NCI-H526 treated with DMSO at 0.1 percent for 48 hours (cell line): Measurements from ENCODE around the gene LETMD1.
"Not testable (repeated sequence)": the region's sequence is repeated elsewhere in the genome, so short reads cannot be mapped to it uniquely, and the experiment has no call there.

Experiments used
- DNase-seq: peaks from one replicate; lab custom pipeline; 2025; lab: John Stamatoyannopoulos, UW

LETMD1 gene, protein sequence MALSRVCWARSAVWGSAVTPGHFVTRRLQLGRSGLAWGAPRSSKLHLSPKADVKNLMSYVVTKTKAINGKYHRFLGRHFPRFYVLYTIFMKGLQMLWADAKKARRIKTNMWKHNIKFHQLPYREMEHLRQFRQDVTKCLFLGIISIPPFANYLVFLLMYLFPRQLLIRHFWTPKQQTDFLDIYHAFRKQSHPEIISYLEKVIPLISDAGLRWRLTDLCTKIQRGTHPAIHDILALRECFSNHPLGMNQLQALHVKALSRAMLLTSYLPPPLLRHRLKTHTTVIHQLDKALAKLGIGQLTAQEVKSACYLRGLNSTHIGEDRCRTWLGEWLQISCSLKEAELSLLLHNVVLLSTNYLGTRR

DNA sequence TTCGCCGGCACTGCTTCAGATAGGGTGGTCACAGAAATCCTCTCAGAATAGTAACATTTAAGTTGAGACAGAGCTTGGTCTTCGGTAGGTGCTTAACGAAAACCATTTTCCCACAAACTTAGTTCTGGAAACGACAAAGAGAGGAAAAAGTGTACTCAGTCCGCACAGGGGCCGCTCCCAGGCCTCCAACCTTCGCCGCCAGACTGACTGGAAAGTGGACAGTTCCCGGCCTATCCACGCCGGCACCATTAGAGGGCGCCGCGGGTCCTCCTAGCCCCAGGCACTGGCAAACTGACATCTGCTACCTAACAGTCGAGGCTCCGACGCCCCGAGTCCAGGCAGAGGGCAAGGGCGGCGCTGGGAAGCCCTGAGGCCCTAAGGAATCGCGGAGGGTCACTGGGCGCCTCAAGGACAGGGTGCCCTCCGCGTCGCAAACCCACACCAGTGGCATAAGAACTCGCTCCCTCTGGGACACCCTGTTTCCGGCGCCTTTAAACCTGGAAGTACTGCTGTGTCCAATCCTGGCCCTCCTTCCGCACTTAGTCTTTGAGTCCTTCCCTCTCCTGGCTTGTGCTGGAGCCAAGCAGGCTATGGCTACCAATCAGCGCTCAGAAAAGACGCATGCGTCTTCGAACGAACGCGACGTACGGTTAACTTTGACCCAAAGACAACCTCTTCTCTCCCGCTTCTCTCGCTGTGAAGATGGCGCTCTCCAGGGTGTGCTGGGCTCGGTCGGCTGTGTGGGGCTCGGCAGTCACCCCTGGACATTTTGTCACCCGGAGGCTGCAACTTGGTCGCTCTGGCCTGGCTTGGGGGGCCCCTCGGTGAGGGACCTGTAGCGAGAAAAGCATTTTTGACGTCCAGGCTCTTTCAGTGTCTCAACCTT, at the start of gene LETMD1:
Gene LETMD1 (plus strand): TSS at position 673 of the 886 bp plus-strand sequence. CDS start 30 bp downstream, at position 703.
- peak; percentile 98 for DNase-seq

DNA sequence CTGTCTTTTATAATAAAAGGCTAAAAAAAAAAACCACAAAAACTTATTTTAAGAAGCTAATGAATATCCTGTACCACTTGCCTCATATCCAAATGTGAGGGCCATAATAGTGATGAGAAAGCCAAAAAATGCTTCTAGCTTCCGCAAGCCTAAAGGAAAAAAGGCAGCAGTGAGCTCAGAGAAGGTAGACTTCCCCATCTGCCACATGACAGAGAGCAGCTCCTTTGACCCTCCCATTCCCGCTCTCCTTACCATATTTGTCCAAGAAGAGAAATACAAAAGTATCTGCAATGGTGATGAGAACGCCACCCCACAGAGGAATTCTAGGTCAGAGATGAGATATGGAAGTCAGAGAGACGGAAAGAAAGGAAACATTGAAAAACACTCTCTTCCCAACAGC, 49.0 kb upstream of the LETMD1 start:
- DNase-seq = no peak

DNA sequence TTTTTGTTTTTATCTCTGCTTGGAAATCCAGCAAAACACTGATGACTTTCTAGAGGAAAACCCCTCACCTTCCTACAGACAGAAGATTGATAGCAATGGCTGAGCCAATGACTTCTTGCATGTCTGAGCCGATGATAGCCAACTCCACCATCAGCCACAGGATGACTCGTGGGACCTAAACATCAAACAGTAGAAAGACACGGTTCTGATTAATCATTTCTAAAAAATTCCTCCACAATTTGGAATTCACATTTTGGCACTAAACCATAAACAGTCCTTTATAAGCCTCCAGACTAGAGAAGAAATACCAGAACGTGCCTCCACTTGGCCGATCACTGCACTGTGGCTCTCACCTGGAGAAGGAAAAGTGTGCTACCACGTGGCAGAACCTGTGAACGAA, 47.9 kb upstream of the LETMD1 start:
- DNase-seq = no peak

DNA sequence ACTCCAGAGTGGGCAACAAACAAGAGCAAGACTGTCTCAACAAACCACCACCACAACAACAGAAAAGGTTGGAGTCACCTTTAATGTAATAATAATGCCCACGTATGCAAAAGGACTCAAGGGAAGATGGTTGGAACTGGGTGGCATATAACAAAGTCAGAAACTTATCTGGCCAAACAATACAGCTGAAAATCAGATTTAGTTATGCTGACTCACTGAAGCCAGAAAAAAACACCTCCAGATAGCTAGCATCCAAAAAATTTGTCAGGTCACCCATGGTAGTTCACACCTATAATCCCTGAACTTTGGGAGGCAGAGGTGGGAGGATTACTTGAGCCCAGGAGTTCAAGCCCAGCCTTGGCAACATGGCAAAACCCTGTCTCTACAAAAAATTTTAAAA, 46.3 kb upstream of the LETMD1 start:
- no peak for DNase-seq

DNA sequence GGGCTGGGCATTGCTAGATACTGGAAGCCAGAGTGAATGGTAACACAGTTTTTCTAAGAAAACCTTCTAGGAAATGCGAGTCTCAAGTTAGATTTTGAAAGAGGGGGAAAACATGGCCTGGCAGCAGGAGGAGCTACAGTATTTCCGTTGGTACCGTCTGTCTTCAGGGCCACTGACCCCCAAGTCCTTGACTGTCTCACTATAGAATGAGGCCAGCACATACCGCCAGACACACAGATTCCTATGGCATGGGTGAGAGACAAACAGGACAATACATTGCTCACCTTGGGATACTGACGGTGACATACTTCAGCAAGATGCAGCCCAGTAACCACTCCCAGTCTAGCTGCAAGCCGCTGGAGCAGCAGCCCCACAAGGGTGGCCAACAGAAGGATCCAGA, 43.6 kb upstream of the LETMD1 start:
- DNase-seq = no peak

DNA sequence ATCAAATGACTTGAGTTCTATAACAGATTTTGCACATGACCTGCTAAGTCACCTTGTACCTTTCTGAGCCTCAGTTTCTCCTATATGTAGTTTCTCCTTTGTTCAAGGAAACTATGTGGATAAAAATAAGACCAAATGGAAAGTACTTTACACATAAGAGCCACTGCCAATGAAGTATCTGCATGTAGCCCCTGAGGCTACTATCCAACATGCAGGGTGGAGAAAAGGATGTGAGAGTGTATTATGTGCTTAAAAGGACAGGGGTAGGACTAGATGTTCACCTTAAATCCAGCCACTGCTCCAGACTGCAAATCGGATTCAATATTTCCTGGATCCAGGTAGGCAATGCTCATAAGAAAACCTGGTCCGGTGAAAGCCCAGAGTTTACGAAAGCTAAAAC, 43.1 kb upstream of the LETMD1 start:
- DNase-seq = no peak

DNA sequence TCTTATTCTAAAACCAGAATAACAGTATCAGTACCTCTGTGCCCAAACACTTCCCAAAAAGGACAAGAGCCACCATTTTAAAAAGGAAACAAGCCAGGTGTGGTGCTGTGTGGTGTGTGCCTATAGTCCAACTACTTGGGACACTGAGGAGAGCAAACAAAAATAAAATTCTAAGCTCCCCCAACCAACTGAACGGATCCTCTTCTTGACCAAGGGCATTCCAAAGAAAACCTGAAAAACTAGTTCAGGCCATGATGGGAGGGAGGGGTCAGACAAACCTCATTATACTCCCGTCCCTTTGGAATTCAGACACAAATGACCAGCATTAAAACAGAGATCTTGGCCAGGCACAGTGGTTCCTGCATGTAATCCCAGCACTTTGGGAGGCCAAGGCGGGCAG, 42.5 kb upstream of the LETMD1 start:
- DNase-seq = no peak

DNA sequence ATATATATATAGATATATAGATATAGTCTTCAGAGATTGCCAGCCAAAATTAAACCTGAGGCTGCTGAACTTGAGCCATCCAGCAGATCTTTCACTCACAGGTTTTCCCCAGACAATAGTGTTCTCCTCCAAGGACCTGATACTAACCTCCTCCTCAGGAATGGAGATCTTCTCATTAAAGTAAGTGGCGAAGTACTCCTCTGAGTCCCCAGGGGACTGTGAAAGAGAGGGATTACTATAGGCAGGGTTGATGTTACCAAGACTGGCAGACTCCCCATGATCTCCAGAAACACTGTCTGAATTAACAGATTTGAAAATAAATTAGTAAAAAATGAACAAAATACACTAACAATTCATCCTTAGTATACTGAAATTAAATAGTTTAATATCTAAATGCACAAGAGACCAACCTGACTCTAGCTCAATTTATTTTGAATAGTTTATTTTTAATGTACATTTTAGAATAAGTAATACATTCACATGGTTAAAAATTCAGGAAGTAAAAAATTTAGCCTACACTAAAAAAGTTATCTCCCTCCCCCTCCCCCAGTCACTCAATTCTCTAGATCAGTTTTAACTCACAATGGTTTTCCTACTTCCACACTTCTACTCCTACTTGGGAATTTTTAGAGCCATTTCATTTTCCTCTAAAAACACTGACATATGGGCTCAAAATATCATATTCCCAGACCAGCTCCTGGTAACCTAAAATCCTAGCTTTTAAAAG, 39.6 kb upstream of the LETMD1 start:
- no peak for DNase-seq

DNA sequence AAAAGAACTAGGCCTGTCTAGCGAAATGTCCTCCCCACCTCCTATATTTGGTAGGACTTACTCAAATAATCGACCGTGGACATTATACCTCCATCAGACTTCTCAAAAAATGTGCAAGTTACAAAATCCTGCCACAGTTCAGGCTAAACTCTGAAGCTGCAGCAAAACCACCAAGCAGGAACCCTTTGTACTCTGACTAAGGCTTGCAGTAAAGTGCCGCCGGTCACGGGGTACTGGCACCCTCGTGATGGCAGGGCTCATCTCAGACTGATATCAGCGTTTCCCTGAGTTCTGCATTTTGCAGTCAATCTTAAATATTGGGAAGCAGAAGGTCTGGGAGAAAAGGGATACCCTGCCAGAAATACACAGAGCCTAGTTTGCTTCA, 39.1 kb upstream of the LETMD1 start:
- no peak for DNase-seq

DNA sequence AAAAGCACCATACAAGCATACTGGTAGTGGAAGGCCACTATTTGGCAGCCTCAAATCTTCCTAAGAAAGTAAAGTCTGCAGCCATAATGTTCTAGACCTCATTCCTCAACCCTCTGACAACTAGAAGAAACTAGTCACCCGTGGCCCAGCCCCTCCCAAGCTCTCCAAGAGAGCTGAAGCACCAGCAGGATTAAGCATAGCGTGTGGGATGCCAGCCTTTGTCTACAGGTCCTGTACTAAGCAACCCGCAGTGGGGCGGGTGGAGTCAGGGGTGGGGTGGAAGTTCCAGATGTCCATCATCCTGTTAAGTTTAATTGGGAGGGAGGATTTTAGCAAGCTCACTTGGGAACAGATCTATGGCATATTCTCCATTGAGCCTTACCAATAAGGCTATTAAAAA, 36.2 kb upstream of the LETMD1 start:
- no peak for DNase-seq

DNA sequence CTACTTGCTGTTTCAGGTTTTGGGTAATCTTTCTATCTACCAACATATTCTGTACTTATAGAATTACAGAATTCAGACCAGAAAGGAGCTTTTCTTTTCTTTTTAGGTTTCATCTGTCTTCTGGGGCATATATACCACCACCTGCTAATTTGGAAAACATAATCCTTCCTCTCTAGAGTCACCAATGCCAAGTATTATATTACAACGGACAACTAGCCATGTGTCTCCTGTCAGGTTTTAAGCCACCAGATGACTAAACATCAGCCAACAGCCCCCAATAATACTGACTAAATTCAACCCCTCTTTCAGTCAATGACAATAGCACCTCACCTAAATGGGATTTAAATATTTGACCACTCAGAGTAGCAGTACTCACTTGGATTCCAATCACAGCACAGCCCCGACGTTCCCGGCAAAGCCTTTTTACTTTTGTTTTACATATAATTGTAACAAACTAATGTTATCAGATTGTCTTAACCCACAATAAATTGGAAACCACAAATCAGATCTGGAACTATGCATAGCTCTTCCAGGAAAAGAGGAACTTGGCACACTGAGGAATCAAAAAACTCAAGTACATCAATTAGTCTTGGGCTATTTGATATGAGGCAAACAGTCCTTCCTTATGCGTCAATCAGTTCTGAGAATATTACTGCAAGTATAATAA, 35.4 kb upstream of the LETMD1 start:
- no peak for DNase-seq

DNA sequence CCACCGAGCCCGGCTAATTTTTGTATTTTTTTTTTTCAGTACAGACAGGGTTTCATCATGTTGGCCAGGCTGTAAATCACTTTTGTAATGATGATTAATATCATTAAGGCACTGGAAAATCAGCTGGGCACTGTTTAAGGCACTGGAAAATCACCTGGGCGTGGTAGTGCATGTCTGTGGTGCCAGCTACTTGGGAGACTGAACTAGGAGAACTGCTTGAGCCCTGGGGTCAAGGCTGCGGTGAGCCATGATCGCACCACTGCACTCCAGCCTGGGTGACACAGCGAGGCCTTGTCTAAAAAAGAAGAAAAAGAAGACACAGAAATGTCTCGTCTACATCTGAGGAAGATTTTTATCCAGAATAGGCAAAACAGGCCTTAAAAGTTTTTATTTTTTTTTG, 34.7 kb upstream of the LETMD1 start:
- DNase-seq = no peak

DNA sequence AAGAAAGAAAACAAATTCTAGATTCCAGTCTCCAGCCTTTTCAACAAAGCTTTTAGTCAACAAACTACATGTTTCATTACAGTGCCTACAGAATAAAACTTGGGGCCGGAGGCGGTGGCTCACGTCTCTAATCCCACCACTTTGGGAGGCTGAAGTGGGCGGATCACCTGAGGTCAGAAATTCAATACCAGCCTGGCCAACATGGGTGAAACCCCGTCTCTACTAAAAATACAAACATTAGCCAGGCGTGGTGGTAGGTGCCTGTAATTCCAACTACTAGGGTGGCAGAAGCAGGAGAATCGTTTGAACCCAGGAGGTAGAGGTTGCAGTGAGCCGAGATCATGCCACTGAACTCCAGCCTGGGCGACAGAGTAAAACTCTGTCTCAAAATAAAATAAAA, 33.7 kb upstream of the LETMD1 start:
- DNase-seq = not testable (repeated sequence)

DNA sequence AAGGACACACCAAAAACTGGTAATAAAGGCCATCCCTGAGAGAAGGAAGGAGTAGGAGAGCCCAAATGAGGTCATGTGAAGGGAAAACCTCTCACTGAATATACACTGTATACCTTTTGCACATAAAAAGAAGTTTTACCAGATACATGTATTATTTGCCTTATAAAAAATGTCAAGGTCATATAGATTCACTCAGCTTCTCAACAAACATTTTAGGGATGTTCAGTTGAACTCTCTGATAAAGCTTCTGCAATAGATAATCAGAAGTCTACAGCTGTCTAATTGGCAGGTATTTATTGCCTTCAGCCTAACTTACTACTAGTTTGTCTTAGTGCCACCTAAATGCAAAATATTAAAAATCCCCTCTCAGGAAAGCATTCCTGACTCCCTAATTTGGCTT, 30.7 kb upstream of the LETMD1 start:
- DNase-seq = no peak

DNA sequence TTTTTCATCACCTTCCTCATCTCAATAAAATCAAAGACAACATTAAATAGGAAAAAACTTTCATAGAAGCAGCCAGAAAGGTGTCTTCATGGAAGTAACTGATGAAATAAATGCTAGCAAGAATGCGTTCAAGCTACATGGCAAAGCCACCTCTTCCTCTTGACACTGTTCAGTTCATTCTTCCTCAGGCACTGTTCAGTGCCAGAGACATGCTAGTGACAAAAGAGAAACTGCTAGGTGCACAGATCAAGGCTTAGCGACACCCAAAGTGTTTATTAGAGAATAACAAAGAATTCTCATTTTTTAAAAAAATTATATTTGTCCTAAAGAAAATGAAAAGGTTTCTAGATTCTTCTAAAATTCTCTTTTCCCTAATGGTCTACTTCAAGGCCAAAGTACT, 29.2 kb upstream of the LETMD1 start:
- no peak for DNase-seq

DNA sequence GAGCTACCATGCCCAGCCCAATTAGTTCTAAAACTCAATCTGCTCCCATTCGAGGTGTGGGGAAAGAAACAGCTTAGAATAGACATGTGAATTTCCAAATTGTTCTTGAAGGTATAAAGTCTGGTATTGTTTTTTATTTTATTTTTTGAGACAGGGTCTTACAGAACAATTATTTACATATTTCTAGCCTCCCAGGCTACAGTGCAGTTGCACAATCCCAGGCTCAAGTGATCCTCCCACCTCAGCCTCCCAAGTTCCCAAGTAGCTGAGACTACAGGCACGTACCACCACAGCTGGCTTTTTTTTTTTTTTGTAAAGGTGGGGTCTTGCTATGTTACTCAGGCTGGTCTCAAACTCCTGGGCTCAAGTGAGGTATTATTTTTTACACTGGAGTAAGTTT, 28.2 kb upstream of the LETMD1 start:
- no peak for DNase-seq

DNA sequence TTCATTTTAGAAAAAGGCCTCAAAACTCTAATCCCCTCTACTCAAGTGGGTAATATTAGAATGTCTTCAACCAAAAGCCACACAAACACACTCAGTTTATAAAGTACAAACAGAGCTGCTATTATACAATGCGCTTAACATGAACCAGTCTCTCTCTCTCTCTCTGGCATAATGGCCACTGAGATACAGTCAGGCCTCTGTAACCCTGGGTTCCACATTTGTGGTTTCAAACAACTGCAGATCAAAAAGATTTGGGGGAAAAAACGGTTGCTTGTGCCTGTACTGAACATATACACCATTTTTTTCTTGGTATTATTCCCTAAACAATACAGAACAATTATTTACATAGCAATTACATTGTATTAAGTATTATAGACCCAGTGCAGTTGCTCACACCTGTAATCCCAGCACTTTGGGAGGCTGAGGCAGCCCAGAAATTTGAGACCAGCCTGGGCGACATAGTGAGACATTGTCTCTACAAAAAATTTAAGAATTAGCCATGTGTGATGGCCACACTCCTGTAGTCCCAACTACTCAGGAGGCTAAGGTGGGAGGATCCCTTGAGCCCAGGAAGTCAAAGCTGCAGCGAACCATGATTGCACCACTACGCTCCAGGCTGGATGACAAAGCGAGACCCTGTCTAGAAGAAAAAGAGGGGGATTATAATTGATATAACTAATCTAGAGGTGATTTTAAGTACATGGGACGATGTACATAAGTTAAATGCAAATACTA, 27.5 kb upstream of the LETMD1 start:
- no peak for DNase-seq

DNA sequence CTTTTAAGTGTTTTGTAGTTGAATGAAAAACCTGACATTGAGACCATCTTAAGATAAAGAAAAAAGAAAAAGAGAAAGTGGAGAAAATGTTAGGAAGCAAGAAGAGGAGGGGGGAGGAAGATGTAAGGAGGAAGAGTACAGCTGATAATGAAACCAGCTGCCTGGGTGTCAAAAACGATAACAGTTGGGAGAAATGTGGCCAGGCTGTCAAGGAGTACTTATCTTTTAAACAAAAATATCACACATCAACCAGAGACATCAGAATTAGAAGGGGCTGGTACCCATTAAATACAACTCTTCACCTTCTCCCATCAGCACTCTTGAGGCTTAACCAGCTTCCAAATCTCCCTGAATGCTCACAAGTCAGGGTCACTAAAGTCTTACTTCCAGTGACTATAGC, 26.4 kb upstream of the LETMD1 start:
- no peak for DNase-seq

DNA sequence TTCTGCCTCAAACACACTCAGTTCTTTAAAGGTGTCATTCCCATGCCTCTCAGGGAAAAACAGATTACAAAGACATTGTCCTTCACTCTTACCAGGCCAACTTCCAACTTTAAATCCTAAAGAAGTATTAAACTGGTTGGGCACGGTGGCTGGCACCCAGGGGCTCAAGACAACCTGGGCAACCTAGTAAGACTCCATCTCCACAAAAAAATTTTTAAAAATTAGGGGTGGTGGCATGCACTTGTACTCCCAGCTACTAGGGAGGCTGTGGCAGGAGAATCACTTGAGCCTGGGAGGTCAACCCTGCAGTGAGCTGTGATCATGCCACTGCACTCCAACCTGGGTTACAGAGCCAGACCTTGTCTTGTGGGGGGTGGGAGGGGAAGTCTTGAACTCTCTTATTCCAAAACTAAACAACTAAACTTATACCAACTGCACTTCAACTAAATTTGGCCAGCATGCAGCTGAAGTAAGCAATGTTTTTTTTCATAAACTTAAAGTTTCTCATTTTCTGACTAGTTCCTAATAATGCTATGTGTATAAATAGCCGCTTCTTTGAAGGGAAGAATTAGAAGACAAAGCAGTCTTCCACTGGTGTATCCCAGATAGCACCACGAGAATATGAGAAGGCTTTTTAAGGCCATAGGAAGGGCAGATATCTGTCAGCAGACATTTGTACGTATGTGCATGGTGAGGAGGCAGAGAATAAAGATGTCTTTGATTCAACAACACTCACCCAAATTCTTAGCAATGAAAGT, 24.3 kb upstream of the LETMD1 start:
- DNase-seq = no peak

DNA sequence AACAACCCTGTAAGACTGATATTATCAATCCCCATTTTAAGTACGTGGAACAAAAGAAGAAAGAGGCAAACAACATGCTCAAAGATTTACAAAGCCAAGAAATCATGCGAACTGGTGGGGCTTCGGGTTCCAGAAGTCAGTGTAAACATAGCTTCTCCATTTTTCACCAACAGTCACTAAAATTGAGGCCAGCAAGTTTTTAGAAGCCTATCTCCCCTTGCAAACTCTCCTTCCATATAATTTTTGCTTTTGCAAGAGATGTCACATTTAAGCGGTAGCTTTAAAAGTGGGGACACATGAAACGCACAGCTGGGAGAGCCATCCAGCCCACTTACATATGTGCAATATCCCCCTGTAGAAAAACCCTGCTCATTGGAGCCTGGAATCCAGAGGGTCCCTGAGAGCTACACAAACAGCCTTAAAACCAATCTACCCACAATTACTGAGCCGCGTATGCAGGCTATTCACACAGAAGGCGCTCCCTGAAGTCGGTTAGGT, 22.7 kb upstream of the LETMD1 start:
- DNase-seq = peak; percentile 43
